H7 (cell line): Measurements from ENCODE around the gene CCR4. TPM values are rescaled to one million over a fixed set of nuclear protein-coding genes. Genes with fewer than 3 reads are reported as not detected.
"Not testable (repeated sequence)": the region's sequence is repeated elsewhere in the genome, so short reads cannot be mapped to it uniquely, and the experiment has no call there.

ENCODE experiments used
- DNase-seq: peaks from one replicate; pipeline ENCODE4 v3.0.0; 2012
- H3K27me3 ChIP-seq: 2 replicates; pipeline ENCODE4 v1.6.0; 2011; ENCODE audit warnings: mild to moderate bottlenecking, low read length; ENCODE audit not compliant: control insufficient read depth, insufficient read depth
- H3K36me3 ChIP-seq: replicated peaks from 2 replicates; pipeline ENCODE4 v1.5.1; 2011; ENCODE audit warnings: low read length; ENCODE audit not compliant: control insufficient read depth, insufficient read depth
- H3K4me3 ChIP-seq: 2 replicates; pipeline ENCODE4 v1.5.1; 2011; ENCODE audit warnings: low read depth, mild to moderate bottlenecking, control low read depth, low read length, moderate library complexity; ENCODE audit not compliant: insufficient read depth
- total RNA-seq: library from RNA; depleted of rRNA; stranded (reverse); fragments of >200 nt; shearing (Covaris generic); gene quantifications from 2 replicates; pipeline ENCODE4 v1.2.3, GENCODE V29; 2014

The CCR4 gene
- total RNA-seq, 1 experiment from 2014 or later: not detected

GRCh38 chr3:32963871-32964270 lies 12.4 kb downstream of the CCR4 start:
- H3K4me3 ChIP-seq: no peak overlapping the region
- no peaks in the 10 kb centered on the region for H3K27me3 ChIP-seq
- no peaks in the 10 kb centered on the region for H3K36me3 ChIP-seq
- no peak for DNase-seq

GRCh38 chr3:32964781-32965180 lies 13.3 kb downstream of the CCR4 start:
- not testable (repeated sequence) for H3K4me3 ChIP-seq, DNase-seq, H3K36me3 ChIP-seq, H3K27me3 ChIP-seq

DNA sequence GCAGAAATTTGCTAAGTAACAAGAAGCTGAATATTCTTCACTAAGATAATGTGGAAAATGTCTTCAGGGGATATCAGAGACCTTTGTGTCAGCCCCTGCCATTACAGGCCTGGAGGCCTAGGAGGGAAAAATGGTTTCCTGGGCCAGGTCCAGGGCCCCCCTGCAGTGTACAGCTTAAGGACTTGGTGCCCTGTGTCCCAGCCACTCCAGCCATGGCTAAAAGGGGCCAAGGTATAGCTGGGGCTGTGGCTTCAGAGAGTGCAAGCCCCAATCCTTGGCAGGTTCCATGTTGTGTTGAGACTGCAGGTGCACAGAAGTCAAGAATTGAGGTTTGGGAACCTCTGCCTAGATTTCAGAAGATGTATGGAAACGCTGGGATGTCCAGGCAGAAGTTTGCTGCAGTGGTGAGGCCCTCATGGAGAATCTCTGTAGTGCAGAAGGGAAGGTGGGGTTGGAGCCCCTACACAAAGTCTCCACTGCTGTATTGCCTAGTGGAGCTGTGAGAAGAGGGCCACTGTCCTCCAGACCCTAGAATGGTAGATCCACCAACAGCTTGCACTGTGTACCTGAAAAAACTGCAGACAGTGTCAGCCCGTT lies 14.3 kb downstream of the CCR4 start:
- not testable (repeated sequence) for H3K27me3 ChIP-seq, H3K4me3 ChIP-seq, H3K36me3 ChIP-seq, DNase-seq

DNA sequence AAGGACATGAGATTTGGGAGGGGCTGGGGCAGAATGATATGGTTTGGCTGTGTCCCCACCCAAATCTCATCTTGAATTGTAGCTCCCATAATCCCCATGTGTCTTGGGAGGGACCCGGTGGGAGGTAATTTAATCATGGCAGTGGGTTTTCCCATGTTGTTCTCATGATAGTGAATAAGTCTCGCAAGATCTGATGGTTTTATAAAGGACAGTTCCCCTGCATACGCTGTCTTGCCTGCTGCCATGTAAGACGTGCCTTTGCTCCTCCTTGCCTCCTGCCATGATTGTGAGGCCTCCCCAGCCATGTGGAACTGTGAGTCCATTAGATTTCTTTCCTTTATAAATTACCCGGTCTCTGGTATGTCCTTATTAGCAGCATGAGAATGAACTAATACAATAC lies 15.2 kb downstream of the CCR4 start:
- H3K36me3 ChIP-seq, H3K27me3 ChIP-seq, DNase-seq, H3K4me3 ChIP-seq: not testable (repeated sequence)

GRCh38 chr3:32968166-32968919 lies 16.9 kb downstream of the CCR4 start:
- H3K27me3 ChIP-seq: no peaks in the 10 kb centered on the region
- no peak for DNase-seq
- H3K36me3 ChIP-seq: no peaks in the 10 kb centered on the region
- H3K4me3 ChIP-seq: no peak overlapping the region

DNA sequence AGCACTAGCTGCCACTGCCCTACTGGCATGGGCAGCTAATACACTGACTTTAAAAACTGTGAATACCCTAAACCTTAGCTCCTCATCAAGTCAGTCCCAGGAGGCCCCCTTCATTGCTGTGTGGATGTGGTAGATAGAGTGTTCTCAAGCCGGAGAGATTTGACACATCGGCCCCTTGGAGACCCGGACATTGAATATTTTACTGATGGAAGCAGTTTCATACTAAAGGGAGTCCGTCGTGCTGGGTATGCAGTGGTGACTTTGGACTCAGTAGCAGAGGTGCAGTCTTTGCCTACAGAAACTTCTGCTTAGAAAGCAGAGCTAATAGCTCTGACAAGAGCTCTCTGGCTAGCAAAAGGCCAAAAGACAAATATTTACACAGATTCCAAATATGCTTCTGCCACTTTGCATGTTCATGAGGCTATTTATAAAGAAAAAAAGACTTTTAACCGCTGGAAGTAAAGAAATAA lies 17.5 kb downstream of the CCR4 start:
- Histone ChIP-seq H3K27me3 (no peaks in the 10 kb centered on the region), H3K4me3 (no peak overlapping the region), H3K36me3 (no peaks in the 10 kb centered on the region)
- no peak for DNase-seq

DNA sequence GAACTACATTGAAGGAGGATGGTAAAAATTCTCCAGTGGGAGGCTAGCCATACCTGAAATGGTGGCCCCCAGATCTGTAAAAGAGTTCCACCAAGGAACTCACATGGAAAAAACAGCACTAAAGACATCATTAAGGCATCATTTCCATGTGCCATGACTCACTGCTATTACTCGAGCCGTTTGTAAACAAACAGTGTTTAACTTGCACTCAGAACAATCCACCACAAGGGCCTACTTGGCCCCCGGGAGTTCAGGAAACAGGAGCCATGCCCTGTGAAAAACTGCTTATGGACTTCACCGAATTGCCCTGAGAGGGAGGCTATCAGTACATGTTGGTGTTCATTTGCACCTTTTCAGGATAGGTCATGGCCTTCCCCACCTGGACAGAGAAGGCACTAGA lies 18.2 kb downstream of the CCR4 start:
- Histone ChIP-seq H3K27me3 (no peaks in the 10 kb centered on the region), H3K4me3 (no peak overlapping the region), H3K36me3 (no peaks in the 10 kb centered on the region)
- no peak for DNase-seq

- not testable (repeated sequence) for DNase-seq, H3K4me3 ChIP-seq
These were observed 19.8 kb downstream of the CCR4 start for GRCh38 chr3:32971291-32971690.

GRCh38 chr3:32972482-32973146 lies 21.2 kb downstream of the CCR4 start:
- Histone ChIP-seq H3K4me3 (no peak overlapping the region), H3K36me3 (no peaks in the 10 kb centered on the region), H3K27me3 (no peaks in the 10 kb centered on the region)
- DNase-seq: no peak

More at GRCh38 chr3:32971291-32971690, 19.8 kb downstream of the CCR4 start:
- H3K27me3 ChIP-seq, H3K36me3 ChIP-seq: not testable (repeated sequence)

- DNase-seq: no peak
- H3K4me3 ChIP-seq: no peak overlapping the region
- no peaks in the 10 kb centered on the region for H3K27me3 ChIP-seq
- no peaks in the 10 kb centered on the region for H3K36me3 ChIP-seq
These were observed 22.5 kb downstream of the CCR4 start for GRCh38 chr3:32973982-32974381.

GRCh38 chr3:32975891-32976595 lies 24.6 kb downstream of the CCR4 start:
- no peak for DNase-seq
- H3K4me3 ChIP-seq: no peak overlapping the region
- H3K27me3 ChIP-seq: no peaks in the 10 kb centered on the region
- H3K36me3 ChIP-seq: no peaks in the 10 kb centered on the region

- no peak for DNase-seq
- no peaks in the 10 kb centered on the region for H3K36me3 ChIP-seq
- no peak overlapping the region for H3K4me3 ChIP-seq
- H3K27me3 ChIP-seq: no peaks in the 10 kb centered on the region
These were observed 26.4 kb downstream of the CCR4 start for GRCh38 chr3:32977861-32978260.

DNA sequence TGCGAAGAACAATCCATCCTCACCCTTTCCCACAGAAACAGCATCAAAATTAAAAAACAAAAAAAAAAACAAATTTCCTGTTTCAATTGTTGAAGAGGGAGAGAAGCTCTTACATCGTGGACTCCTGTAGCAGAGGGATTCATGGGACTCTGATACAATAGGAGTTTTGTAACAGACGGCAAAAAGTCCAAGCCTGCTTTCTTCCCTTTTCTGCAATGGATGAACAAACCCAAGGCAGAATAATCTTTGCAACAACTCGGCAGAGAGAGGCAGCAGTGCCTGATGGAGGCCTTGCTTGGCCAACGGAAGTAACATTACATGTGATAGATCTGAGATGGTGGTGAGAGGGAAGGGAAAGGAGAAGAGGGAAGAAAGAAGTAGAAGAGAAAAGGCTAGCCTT lies 26.9 kb downstream of the CCR4 start:
- Histone ChIP-seq H3K4me3 (no peak overlapping the region), H3K36me3 (no peaks in the 10 kb centered on the region), H3K27me3 (no peaks in the 10 kb centered on the region)
- DNase-seq: no peak

GRCh38 chr3:32983124-32983523 lies 31.7 kb downstream of the CCR4 start:
- no peak for DNase-seq
- H3K4me3 ChIP-seq: no peak overlapping the region
- no peaks in the 10 kb centered on the region for H3K36me3 ChIP-seq
- no peaks in the 10 kb centered on the region for H3K27me3 ChIP-seq
